ENCODE data around the gene GPR68. TPM values are rescaled to one million over a fixed set of nuclear protein-coding genes. Genes with fewer than 3 reads are reported as not detected.
"Not testable (repeated sequence)": the region's sequence is repeated elsewhere in the genome, so short reads cannot be mapped to it uniquely, and the experiment has no call there.

Gene GPR68
- total RNA-seq, 2 donors from 2014 or later, result 0.26 TPM; not detected in 1

GRCh38 chr14:91246051-91246852, 1.7 kb upstream of the GPR68 start:
- 86 to 88% methylated on average over 12 to 15 of the region's 15 CpGs for WGBS, 2 donors
- Histone ChIP-seq H3K9me3 (no peaks in the 10 kb centered on the region), H3K4me3 (no peak overlapping the region), H3K36me3 (replicated peaks in 1 of 2; ENCODE audit: insufficient read depth in 1 of 2, low read depth in 2 of 2) (no peaks in the 10 kb centered on the region), H3K27me3 (no peaks in the 10 kb centered on the region), H3K27ac (no peak overlapping the region), H3K4me1 (no peaks in the 10 kb centered on the region)
- TF ChIP-seq POLR2A (IDR thresholded peaks at IDR 0.05), result no peak
- TF ChIP-seq CTCF (IDR thresholded peaks at IDR 0.05), result no peak
- intact Hi-C loops (cut with DNase I), result no loop called here
- no peak for ATAC-seq
- DNase-seq, result no peak

GRCh38 chr14:91245616-91246015, 1.1 kb upstream of the GPR68 start:
- H3K4me3 ChIP-seq; intact Hi-C loops (cut with DNase I): not testable (repeated sequence)
- WGBS, 2 donors, result 93 to 94% methylated on average over 8 of the region's 8 CpGs

GRCh38 chr14:91245029-91245428, 525 bp upstream of the GPR68 start:
- WGBS, 2 donors, result 76 to 77% methylated on average over 8 to 9 of the region's 9 CpGs
- DNase-seq, result peak in 1 of 4 donors; percentile 28
- Histone ChIP-seq H3K4me1 (no peaks in the 10 kb centered on the region), H3K36me3 (replicated peaks in 1 of 2; ENCODE audit: insufficient read depth in 1 of 2, low read depth in 2 of 2) (no peaks in the 10 kb centered on the region), H3K27ac (no peak overlapping the region), H3K9me3 (no peaks in the 10 kb centered on the region), H3K4me3 (no peak overlapping the region), H3K27me3 (no peaks in the 10 kb centered on the region)
- TF ChIP-seq CTCF (IDR thresholded peaks at IDR 0.05) (no peak), POLR2A (IDR thresholded peaks at IDR 0.05) (no peak)
- peak; percentile 15 for ATAC-seq
- intact Hi-C loops (cut with DNase I), result no loop called here

More at GRCh38 chr14:91245616-91246015, 1.1 kb upstream of the GPR68 start:
- not testable (repeated sequence) for DNase-seq; ATAC-seq; H3K36me3 ChIP-seq (replicated peaks in 1 of 2; ENCODE audit: insufficient read depth in 1 of 2, low read depth in 2 of 2); H3K27me3 ChIP-seq; H3K9me3 ChIP-seq; H3K4me1 ChIP-seq; H3K27ac ChIP-seq

GRCh38 chr14:91243074-91243471, 1.4 kb downstream of the GPR68 start:
- TF ChIP-seq POLR2A (IDR thresholded peaks at IDR 0.05) (no peak), CTCF (IDR thresholded peaks at IDR 0.05) (no peak)
- Histone ChIP-seq H3K27ac (no peak overlapping the region), H3K9me3 (no peaks in the 10 kb centered on the region), H3K36me3 (replicated peaks in 1 of 2; ENCODE audit: insufficient read depth in 1 of 2, low read depth in 2 of 2) (no peaks in the 10 kb centered on the region), H3K4me1 (no peaks in the 10 kb centered on the region), H3K27me3 (no peaks in the 10 kb centered on the region), H3K4me3 (no peak overlapping the region)
- intact Hi-C loops (cut with DNase I), result no loop called here
- ATAC-seq, result no peak
- WGBS, 2 donors, result 73 to 75% methylated on average over 6 of the region's 6 CpGs
- no peak for DNase-seq

- Histone ChIP-seq H3K27ac (no peak overlapping the region), H3K27me3 (no peaks in the 10 kb centered on the region), H3K4me3 (no peak overlapping the region), H3K4me1 (no peaks in the 10 kb centered on the region), H3K9me3 (no peaks in the 10 kb centered on the region), H3K36me3 (replicated peaks in 1 of 2; ENCODE audit: insufficient read depth in 1 of 2, low read depth in 2 of 2) (no peaks in the 10 kb centered on the region)
- DNase-seq (no peak), ATAC-seq (no peak)
- intact Hi-C loops (cut with DNase I), result no loop called here
- WGBS, 2 donors, result 63 to 66% methylated on average over 4 of the region's 4 CpGs
- no peak for TF ChIP-seq CTCF (IDR thresholded peaks at IDR 0.05)
Measured at GRCh38 chr14:91242635-91243034, 1.9 kb downstream of the GPR68 start.

All from body of pancreas (tissue), 4 donors.